Natural killer cell (primary cell): ENCODE measurements around the gene LAG3. TPM values are rescaled to one million over a fixed set of nuclear protein-coding genes. Genes with fewer than 3 reads are reported as not detected.

Experiments
- ATAC-seq, 3 donors: fragments of 150-1000 bp in 2 of 3; fragments of 200-7000 bp in 1 of 3; cut with Tn5 transposase; 1 replicate in 1 of 3; 2 replicates in 2 of 3; pipeline ENCODE4 v1.10.0; 2021; ENCODE audit warnings: mild to moderate bottlenecking in 2 of 3, moderate library complexity in 2 of 3
- DNase-seq, 2 donors: peaks; one replicate each; pipeline versions ENCODE4 v3.0.0 to v3.0.0-alpha.2; 2013 to 2021; ENCODE audit warnings: mixed read lengths in 1 of 2
- H3K27ac ChIP-seq: one replicate; pipeline ENCODE4 v1.5.1; 2013; ENCODE audit warnings: mild to moderate bottlenecking, low read length
- H3K27me3 ChIP-seq: one replicate; pipeline ENCODE4 v1.6.1; 2013; ENCODE audit warnings: low read length; ENCODE audit not compliant: control insufficient read depth, insufficient read depth
- H3K36me3 ChIP-seq: one replicate; pipeline ENCODE4 v1.6.1; 2013; ENCODE audit warnings: low read length; ENCODE audit not compliant: control insufficient read depth, insufficient read depth
- H3K4me1 ChIP-seq: one replicate; pipeline ENCODE4 v1.6.1; 2013; ENCODE audit warnings: low read length; ENCODE audit not compliant: control insufficient read depth, insufficient read depth
- H3K4me3 ChIP-seq: one replicate; pipeline ENCODE4 v1.5.1; 2013; ENCODE audit warnings: low read length
- H3K9me3 ChIP-seq: one replicate; pipeline ENCODE4 v1.6.1; 2013; ENCODE audit warnings: low read length; ENCODE audit not compliant: control insufficient read depth, insufficient read depth
- H3K27ac Mint-ChIP-seq, 2 donors: one replicate each; pipeline ENCODE4 v1.8.0; 2022; ENCODE audit warnings: mild to moderate bottlenecking in 2 of 2, mixed read lengths in 2 of 2, moderate library complexity in 1 of 2
- H3K27me3 Mint-ChIP-seq, 2 donors: one replicate each; pipeline ENCODE4 v1.8.0; 2022; ENCODE audit warnings: low read depth in 2 of 2, mixed read lengths in 2 of 2
- H3K36me3 Mint-ChIP-seq: one replicate; pipeline ENCODE4 v1.8.0; 2022; ENCODE audit warnings: mixed read lengths
- H3K4me1 Mint-ChIP-seq, 2 donors: one replicate each; pipeline ENCODE4 v1.8.0; 2022; ENCODE audit warnings: mixed read lengths in 2 of 2
- H3K4me3 Mint-ChIP-seq: one replicate; pipeline ENCODE4 v1.8.0; 2022; ENCODE audit warnings: mild to moderate bottlenecking, moderate library complexity, mixed read lengths
- H3K9me3 Mint-ChIP-seq, 2 donors: one replicate each; pipeline ENCODE4 v1.8.0; 2022; ENCODE audit warnings: mixed read lengths in 2 of 2
- WGBS: methylation state at CpG from one replicate; pipeline ENCODE4 v1.1.7; 2013; ENCODE audit warnings: missing lambda C conversion rate; ENCODE audit not compliant: insufficient coverage; 5-methylcytosine and 5-hydroxymethylcytosine counted together
- intact Hi-C: fragments of 100-400 bp; cut with micrococcal nuclease; formaldehyde crosslinking; loops from one replicate; pipeline ENCODE4 v1.14.2; 2022
- total RNA-seq, 4 donors: library from RNA; stranded (reverse); fragments of 120-200 nt in 1 of 4; gene quantifications; one replicate each; pipeline versions ENCODE4 v1.2.3 to v1.2.4, GENCODE V29; 2013 to 2022
- TF ChIP-seq, protein P1 (sequence below): fragments of 200-600 bp; IDR thresholded peaks from one replicate; pipeline ENCODE4 v1.8.0; 2022; ENCODE audit warnings: antibody characterized with exemption

Gene LAG3
- total RNA-seq, 3 donors from 2014 or later (not counting 1 experiment from before 2014, with no cell fraction given) = 0.36 to 7.6 (median 0.78) TPM

DNA sequence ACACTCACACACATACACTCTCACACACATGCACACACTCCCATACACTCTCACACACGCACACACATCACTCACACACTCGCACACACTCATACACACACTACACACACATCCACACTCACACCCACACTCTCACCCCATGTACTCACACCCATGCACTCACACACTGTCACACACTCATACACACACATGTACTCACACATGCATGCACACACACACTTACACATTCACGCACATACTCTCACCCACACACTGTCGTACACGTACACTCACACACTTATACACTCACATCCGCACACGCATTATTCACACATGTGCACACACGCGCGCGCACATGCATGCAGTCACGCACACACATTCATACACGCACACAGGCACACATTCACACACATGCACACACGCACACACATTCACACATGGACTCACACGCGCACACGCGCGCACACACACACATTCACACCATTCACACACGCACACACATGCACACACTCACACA, 45.4 kb downstream of the LAG3 start:
- DNase-seq (no peak), ATAC-seq (peak in 1 of 3 donors; percentile 33)
- peaks cover 11% of the 10 kb centered on the region for H3K4me1 ChIP-seq
- H3K9me3 Mint-ChIP-seq = no peaks in the 10 kb centered on the region
- TF ChIP-seq, protein P1, sequence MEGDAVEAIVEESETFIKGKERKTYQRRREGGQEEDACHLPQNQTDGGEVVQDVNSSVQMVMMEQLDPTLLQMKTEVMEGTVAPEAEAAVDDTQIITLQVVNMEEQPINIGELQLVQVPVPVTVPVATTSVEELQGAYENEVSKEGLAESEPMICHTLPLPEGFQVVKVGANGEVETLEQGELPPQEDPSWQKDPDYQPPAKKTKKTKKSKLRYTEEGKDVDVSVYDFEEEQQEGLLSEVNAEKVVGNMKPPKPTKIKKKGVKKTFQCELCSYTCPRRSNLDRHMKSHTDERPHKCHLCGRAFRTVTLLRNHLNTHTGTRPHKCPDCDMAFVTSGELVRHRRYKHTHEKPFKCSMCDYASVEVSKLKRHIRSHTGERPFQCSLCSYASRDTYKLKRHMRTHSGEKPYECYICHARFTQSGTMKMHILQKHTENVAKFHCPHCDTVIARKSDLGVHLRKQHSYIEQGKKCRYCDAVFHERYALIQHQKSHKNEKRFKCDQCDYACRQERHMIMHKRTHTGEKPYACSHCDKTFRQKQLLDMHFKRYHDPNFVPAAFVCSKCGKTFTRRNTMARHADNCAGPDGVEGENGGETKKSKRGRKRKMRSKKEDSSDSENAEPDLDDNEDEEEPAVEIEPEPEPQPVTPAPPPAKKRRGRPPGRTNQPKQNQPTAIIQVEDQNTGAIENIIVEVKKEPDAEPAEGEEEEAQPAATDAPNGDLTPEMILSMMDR = no peak
- no peak overlapping the region for H3K4me3 ChIP-seq
- no peaks in the 10 kb centered on the region for H3K36me3 ChIP-seq
- no peak overlapping the region for H3K4me3 Mint-ChIP-seq
- no peak overlapping the region for H3K27ac Mint-ChIP-seq
- peaks cover 2 to 30% of the 10 kb centered on the region in 2 donors for H3K27me3 Mint-ChIP-seq
- intact Hi-C loops = no loop called here
- peaks cover 8% of the 10 kb centered on the region for H3K27me3 ChIP-seq
- H3K36me3 Mint-ChIP-seq = no peaks in the 10 kb centered on the region
- no peak overlapping the region for H3K27ac ChIP-seq
- peaks cover 0 to 6% of the 10 kb centered on the region in 2 donors for H3K4me1 Mint-ChIP-seq
- no peaks in the 10 kb centered on the region for H3K9me3 ChIP-seq
- WGBS = 84% methylated on average over 20 of the region's 20 CpGs

DNA sequence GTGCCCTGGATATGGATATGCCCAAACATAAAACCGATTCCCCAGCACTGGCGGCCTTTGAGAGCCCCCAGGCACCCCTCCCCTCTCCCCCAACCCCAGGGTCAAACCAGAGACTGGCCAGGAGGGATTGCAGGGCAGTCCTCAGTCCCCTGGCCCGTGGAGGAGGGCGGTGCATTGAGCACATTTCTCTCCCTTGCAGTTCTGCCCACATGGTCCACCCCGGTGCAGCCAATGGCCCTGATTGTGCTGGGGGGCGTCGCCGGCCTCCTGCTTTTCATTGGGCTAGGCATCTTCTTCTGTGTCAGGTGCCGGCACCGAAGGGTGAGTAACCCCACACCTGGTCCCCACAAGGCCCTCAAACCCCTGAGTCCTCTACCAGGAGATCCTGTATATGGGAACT, 45.9 kb downstream of the LAG3 start:
- H3K4me3 ChIP-seq = no peak overlapping the region
- TF ChIP-seq, protein P1 = no peak
- Mint-ChIP-seq H3K27ac (no peak overlapping the region), H3K27me3 (peaks cover 7 to 35% of the 10 kb centered on the region in 2 donors), H3K36me3 (no peaks in the 10 kb centered on the region), H3K4me3 (no peak overlapping the region), H3K9me3 (no peaks in the 10 kb centered on the region), H3K4me1 (peaks cover 0 to 6% of the 10 kb centered on the region in 2 donors)
- no peaks in the 10 kb centered on the region for H3K9me3 ChIP-seq
- ATAC-seq = no peak
- 95% methylated on average over 10 of the region's 10 CpGs for WGBS
- H3K36me3 ChIP-seq = no peaks in the 10 kb centered on the region
- no peak for DNase-seq
- intact Hi-C loops = no loop called here
- H3K4me1 ChIP-seq = peaks cover 11% of the 10 kb centered on the region
- no peak overlapping the region for H3K27ac ChIP-seq
- peaks cover 8% of the 10 kb centered on the region for H3K27me3 ChIP-seq

DNA sequence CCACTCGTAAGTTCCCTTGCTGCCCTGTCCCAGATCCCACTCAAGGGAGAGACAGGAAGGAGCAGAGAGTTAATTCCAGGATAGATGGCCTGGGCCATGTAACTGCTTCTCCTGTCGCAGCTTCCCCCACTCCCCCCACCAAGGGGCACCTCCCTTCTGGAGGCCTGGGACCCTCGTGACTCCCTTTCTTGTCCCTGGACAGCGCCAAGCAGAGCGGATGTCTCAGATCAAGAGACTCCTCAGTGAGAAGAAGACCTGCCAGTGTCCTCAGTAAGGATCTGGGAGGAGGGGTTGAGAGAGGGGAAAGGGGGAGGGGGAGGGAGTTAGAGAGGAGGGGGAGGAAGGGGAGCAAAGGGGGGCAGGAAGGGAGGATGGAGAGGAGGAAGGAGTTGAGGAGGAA, 46.3 kb downstream of the LAG3 start:
- H3K4me3 Mint-ChIP-seq = no peak overlapping the region
- peaks cover 8% of the 10 kb centered on the region for H3K27me3 ChIP-seq

More for the DNA sequence above, 46.3 kb downstream of the LAG3 start:
- Histone ChIP-seq H3K4me3 (no peak overlapping the region), H3K36me3 (no peaks in the 10 kb centered on the region), H3K27ac (no peak overlapping the region), H3K9me3 (no peaks in the 10 kb centered on the region), H3K4me1 (peaks cover 11% of the 10 kb centered on the region)
- Mint-ChIP-seq H3K36me3 (no peaks in the 10 kb centered on the region), H3K4me1 (peaks cover 0 to 6% of the 10 kb centered on the region in 2 donors), H3K27ac (no peak overlapping the region), H3K9me3 (no peaks in the 10 kb centered on the region), H3K27me3 (peaks cover 8 to 38% of the 10 kb centered on the region in 2 donors)
- DNase-seq = no peak
- intact Hi-C loops = no loop called here
- no peak for ATAC-seq
- TF ChIP-seq, protein P1 = no peak
- WGBS = 96% methylated on average over 5 of the region's 5 CpGs
